Activated naive CD4-positive, alpha-beta T cell treated with anti-CD3 and anti-CD28 coated beads, Interleukin-2, amount 50 U/mL, for 72 hours (primary cell): ENCODE data around the gene SQSTM1. TPM values are rescaled to one million over a fixed set of nuclear protein-coding genes. Genes with fewer than 3 reads are reported as not detected.

Source experiments
- ATAC-seq, 2 donors: fragments of 150-1000 bp; cut with Tn5 transposase; 2 replicates each; pipeline ENCODE4 v1.10.0; 2021; ENCODE audit warnings: mild to moderate bottlenecking in 2 of 2, moderate library complexity in 2 of 2
- DNase-seq, 2 donors: peaks; one replicate each; pipeline ENCODE4 v3.0.0; 2021 to 2022; ENCODE audit warnings: low spot score in 2 of 2
- H3K27ac Mint-ChIP-seq, 2 donors: one replicate each; pipeline ENCODE4 v1.8.0; 2022; ENCODE audit warnings: mild to moderate bottlenecking in 2 of 2, mixed read lengths in 2 of 2
- H3K36me3 Mint-ChIP-seq, 2 donors: one replicate each; pipeline ENCODE4 v1.8.0; 2022; ENCODE audit warnings: mixed read lengths in 2 of 2
- H3K9me3 Mint-ChIP-seq, 2 donors: one replicate each; pipeline ENCODE4 v1.8.0; 2022; ENCODE audit warnings: mixed read lengths in 2 of 2
- total RNA-seq, 2 donors: library from RNA; stranded (reverse); gene quantifications; one replicate each; pipeline ENCODE4 v1.2.3, GENCODE V29; 2022

The SQSTM1 gene
- total RNA-seq, 2 donors from 2014 or later: 120 to 163 TPM

GRCh38 chr5:179800696-179801201 is 20.0 kb upstream of the SQSTM1 start:
- H3K27ac Mint-ChIP-seq: no peak overlapping the region
- H3K36me3 Mint-ChIP-seq: peaks cover 0 to 6% of the 10 kb centered on the region in 2 donors
- DNase-seq: no peak
- no peak for ATAC-seq
- H3K9me3 Mint-ChIP-seq: no peaks in the 10 kb centered on the region

DNA sequence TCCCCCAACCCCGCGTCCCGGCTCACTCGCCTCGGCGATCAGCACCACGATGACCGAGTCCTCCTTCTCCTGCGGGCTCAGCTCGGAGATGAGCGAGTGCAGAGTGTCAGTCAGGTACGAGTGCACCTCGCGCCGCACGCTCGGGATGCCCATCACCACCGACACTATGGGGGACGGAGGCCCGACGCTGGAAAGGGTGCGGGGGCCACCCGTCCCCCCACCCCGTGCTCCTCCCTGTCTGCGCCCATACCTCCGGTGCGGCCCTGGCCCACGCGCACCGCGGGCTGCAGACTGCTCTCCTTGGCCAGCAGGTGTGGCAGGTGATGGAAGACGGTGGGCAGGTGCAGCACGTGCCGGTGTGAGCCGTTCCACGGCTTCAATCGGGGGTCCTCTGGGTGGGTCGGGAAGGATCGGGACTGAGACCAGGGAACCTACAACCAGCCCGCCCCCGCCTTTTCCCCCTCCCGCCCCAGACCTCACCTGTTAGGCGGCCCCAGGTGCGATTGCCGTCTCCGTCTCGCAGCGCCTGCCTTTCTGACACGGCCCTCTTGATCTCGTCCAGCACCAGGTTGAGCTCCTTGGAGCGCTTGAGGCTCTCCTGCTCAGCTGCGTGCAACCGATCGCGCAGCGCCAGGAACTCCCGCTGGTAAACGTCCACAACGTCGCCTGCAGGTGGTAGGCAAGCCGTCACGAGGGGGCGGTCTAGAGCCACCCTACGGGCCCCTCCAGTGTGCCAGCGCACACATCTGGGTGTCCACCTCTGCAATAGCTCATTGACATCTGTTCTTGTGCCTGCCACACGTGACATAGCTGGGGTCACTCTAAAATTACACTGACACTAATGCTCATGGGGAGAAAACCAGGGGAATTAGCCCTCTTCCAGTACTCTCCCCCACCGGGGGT is 19.1 kb upstream of the SQSTM1 start:
- peaks cover 0 to 6% of the 10 kb centered on the region in 2 donors for H3K36me3 Mint-ChIP-seq
- DNase-seq (peak; percentile 79 to 88), ATAC-seq (peak; percentile 42 to 52)
- H3K27ac Mint-ChIP-seq: no peak overlapping the region
- H3K9me3 Mint-ChIP-seq: no peaks in the 10 kb centered on the region

- no peak for ATAC-seq
- no peak overlapping the region for H3K27ac Mint-ChIP-seq
Measured at GRCh38 chr5:179802207-179802883, 18.4 kb upstream of the SQSTM1 start.

GRCh38 chr5:179802950-179803562 is 17.6 kb upstream of the SQSTM1 start:
- H3K9me3 Mint-ChIP-seq: no peaks in the 10 kb centered on the region
- peak overlapping the region in 1 of 2 donors; percentile 74 for H3K27ac Mint-ChIP-seq
- no peak for DNase-seq

More at GRCh38 chr5:179802207-179802883, 18.4 kb upstream of the SQSTM1 start:
- peaks cover 0 to 6% of the 10 kb centered on the region in 2 donors for H3K36me3 Mint-ChIP-seq
- DNase-seq: no peak
- no peaks in the 10 kb centered on the region for H3K9me3 Mint-ChIP-seq

DNA sequence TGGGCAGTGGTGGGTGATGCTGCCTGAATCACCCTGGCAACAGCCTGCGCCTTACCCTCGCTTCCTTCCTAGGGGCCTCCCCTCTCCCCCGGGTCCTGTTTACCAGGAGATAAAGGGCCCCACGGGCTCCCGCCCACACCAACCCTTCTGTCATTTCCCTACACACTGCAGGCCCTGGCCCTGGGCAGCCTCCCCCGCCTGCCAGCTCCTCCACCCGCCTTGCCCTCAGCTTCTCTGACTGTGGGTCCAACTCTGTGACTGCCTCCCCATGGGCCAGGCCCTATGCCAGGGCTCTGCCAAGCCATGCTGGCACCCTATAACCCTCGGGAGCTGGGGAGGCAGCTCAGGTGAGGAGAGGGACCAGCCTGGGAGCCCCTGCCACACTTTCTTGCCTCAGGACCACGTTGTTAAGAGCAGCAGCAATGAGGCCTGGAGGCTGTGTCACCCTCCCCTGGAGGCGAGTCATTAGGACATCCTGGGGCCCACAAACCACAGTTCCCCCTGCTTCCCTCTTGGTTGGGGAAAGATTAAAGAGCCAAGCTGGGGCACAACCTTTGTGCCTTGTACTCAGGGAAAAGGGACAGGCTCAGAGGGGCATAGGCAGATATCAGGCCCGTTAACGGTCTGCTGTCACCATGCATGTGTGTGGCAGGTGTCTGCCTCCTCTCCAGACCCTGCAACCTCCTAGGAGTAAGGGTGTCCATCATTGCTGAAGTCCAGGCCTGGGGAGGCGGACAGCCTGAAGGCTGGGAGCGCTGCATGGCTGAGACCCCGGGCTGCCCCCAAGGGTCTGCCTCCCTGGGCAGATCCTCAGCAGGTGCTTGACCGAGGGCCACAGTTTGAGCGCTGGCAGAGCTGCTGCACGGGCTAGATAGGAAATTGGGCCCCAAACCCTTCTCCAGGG is 16.8 kb upstream of the SQSTM1 start:
- DNase-seq (peak; percentile 60 to 81), ATAC-seq (peak; percentile 57 to 74)
- peaks cover 0 to 6% of the 10 kb centered on the region in 2 donors for H3K36me3 Mint-ChIP-seq
- H3K27ac Mint-ChIP-seq: peak overlapping the region; percentile 57 to 74
- no peaks in the 10 kb centered on the region for H3K9me3 Mint-ChIP-seq

More at GRCh38 chr5:179802950-179803562, 17.6 kb upstream of the SQSTM1 start:
- no peak for ATAC-seq
- peaks cover 0 to 6% of the 10 kb centered on the region in 2 donors for H3K36me3 Mint-ChIP-seq

GRCh38 chr5:179804555-179804947 is 16.2 kb upstream of the SQSTM1 start:
- DNase-seq (no peak), ATAC-seq (no peak)
- Mint-ChIP-seq H3K36me3 (peaks cover 0 to 6% of the 10 kb centered on the region in 2 donors), H3K9me3 (no peaks in the 10 kb centered on the region), H3K27ac (peak overlapping the region; percentile 29 to 79)

- H3K36me3 Mint-ChIP-seq: peaks cover 0 to 6% of the 10 kb centered on the region in 2 donors
- no peak for ATAC-seq
- no peak for DNase-seq
- no peaks in the 10 kb centered on the region for H3K9me3 Mint-ChIP-seq
- peak overlapping the region; percentile 79 to 98 for H3K27ac Mint-ChIP-seq
Measured at GRCh38 chr5:179805070-179805528, 15.6 kb upstream of the SQSTM1 start.

GRCh38 chr5:179805529-179806249 is 15.0 kb upstream of the SQSTM1 start:
- Mint-ChIP-seq H3K36me3 (peaks cover 0 to 6% of the 10 kb centered on the region in 2 donors), H3K27ac (peak overlapping the region; percentile 79 to 98), H3K9me3 (no peaks in the 10 kb centered on the region)
- ATAC-seq (peak; percentile 16 to 35), DNase-seq (no peak)

DNA sequence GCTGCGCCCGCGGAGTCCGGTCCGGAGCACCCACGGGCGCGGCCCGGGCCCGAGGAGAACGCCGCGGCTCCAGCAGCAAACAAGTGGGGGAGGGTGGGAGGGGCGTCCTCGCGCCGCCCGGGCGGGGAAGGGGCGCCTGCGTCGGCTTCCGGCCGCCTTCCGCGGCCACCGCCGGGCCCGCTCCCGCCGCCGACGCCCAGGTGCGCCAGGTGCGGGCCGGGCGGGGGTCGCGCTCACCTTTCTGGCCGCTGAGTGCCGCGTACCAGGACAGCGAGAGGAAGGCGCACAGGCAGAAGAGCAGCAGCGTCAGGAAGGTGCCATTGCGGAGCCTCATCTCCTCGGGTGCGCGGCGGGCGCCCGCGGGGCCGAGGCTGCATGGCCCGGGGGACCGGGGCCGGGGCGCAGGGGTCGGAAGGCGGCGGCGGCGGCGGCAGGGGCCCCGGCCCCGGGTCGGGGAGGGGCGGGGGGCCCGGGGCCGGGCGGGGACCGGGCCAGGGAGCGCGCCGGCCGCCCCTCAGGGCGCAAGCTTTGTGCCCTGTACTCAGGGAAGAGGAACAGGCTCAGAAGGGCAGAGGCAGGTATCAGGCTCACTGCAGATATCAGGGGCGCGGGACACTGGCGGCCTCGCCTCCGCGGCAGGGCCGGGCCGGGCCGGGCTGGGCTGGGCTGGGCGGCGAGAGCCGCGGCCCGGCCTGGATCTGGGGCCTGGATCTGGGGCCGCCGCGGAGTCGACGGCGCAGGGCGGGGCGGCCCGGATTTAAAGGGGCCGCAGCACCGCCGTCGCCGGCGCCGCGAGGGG is 14.3 kb upstream of the SQSTM1 start, which contains the start of gene MGAT4B:
Gene MGAT4B, minus strand, starts transcription at position 617 of the 799 bp plus-strand sequence. Its CDS starts 283 bp downstream, at position 334.
- peaks cover under 1 to 6% of the 10 kb centered on the region in 2 donors for H3K36me3 Mint-ChIP-seq
- H3K27ac Mint-ChIP-seq: no peak within 1 kb of the TSS
- DNase-seq (peak in 1 of 2 donors; percentile 70), ATAC-seq (peak; percentile 50 to 72)
- no peaks in the 10 kb centered on the region for H3K9me3 Mint-ChIP-seq

- ATAC-seq: no peak
- H3K27ac Mint-ChIP-seq: no peak overlapping the region
- H3K9me3 Mint-ChIP-seq: no peaks in the 10 kb centered on the region
- peaks cover 9 to 12% of the 10 kb centered on the region in 2 donors for H3K36me3 Mint-ChIP-seq
- no peak for DNase-seq
Measured at GRCh38 chr5:179812135-179812825, 8.4 kb upstream of the SQSTM1 start.

DNA sequence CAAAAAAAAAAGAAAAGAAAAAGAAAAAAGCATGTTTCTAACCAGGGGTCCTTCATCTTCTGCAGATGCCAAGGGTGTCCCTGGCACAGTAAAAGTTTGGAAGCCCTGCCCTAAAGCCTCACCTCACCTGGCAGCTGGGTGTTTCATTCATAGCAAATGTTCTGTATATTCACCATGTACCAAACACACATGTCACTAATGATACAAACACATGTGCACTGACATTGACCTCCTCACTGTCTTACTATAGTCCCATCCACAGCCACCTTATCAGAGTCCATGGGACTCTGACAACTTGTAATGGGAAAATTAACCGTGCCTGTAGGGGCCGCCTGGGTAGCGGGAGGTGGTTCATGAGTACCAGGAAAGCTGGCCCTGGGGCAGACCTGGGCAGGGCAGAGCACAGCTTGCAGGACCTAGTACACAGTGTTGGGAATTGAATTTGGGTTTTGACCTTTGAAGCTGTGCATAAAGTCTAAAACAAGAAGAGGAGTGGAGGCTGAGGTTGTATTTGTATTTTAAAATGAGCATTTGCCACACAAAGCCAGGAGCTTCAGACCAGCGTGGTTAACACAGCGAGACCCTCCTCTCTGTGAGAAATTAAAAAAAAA is 7.6 kb upstream of the SQSTM1 start:
- DNase-seq: no peak
- no peak for ATAC-seq
- Mint-ChIP-seq H3K9me3 (no peaks in the 10 kb centered on the region), H3K27ac (no peak overlapping the region), H3K36me3 (peaks cover 9 to 12% of the 10 kb centered on the region in 2 donors)

GRCh38 chr5:179814090-179814489 is 6.6 kb upstream of the SQSTM1 start:
- Mint-ChIP-seq H3K9me3 (no peaks in the 10 kb centered on the region), H3K36me3 (peaks cover 9 to 12% of the 10 kb centered on the region in 2 donors), H3K27ac (no peak overlapping the region)
- ATAC-seq (no peak), DNase-seq (no peak)

GRCh38 chr5:179815491-179816249 is 5.0 kb upstream of the SQSTM1 start:
- Mint-ChIP-seq H3K9me3 (no peaks in the 10 kb centered on the region), H3K36me3 (peaks cover 9 to 12% of the 10 kb centered on the region in 2 donors), H3K27ac (no peak overlapping the region)
- DNase-seq: no peak
- no peak for ATAC-seq
